G401 (cell line): Measurements from ENCODE around the gene HELLS. TPM values are rescaled to one million over a fixed set of nuclear protein-coding genes. Genes with fewer than 3 reads are reported as not detected.
A peak's percentile ranks its signal among the peaks of the same experiment; 100 is the strongest.
"Not testable (repeated sequence)": the region's sequence is repeated elsewhere in the genome, so short reads cannot be mapped to it uniquely, and the experiment has no call there.

Experiments used
- DNase-seq: peaks from one replicate; pipeline ENCODE4 v3.0.0-alpha.2; 2015; ENCODE audit warnings: low spot score
- in situ Hi-C: cut with HindIII; loops from 2 replicates; pipeline ENCODE4 v1.10.0; 2016; ENCODE audit warnings: low sequenced_read_pairs, mixed read lengths
- total RNA-seq: library from RNA; depleted of rRNA; stranded (reverse); fragments of >200 nt; shearing (Covaris generic); gene quantifications from 2 replicates; pipeline ENCODE4 v1.2.3, GENCODE V29; 2014; rRNA removed

The HELLS gene
- 51.8 and 83.2 TPM in 2 replicates for total RNA-seq

DNA sequence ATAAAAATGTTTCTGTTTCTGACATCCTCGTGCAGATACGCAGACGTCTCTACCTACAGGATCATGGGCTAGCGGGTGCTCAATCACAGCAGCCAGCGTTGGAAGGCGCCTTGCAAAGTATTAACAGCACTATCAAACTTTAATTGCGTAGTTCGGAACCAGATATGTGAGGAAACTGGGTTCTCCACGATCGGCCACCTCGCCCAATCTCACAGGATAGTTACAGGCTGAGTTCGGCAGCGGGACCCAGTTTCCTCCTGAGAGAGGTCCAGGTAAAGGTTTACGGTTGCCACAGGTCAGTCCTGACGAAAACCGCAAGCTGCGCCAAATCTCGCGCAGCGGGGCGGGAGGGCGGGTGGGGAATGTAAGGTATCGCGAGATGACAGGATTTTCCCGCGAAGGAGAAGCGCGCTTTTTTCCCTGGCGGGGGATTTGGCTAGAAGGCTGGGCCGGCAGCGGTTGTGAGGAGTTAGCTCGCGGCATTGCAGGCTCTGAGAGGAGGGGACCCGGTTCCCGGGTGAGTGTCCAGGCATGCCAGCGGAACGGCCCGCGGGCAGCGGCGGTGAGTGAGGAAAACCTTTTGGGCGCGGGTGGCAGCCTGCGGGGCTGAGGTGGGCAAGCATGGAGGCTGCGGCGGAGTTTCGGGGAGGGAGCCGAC, at the start of gene HELLS:
HELLS (plus strand) TSS at position 398 of the 658 bp plus-strand sequence; CDS start at position 532, 134 bp downstream.
- in situ Hi-C loops, result no loop called here
- peak; percentile 84 for DNase-seq

DNA sequence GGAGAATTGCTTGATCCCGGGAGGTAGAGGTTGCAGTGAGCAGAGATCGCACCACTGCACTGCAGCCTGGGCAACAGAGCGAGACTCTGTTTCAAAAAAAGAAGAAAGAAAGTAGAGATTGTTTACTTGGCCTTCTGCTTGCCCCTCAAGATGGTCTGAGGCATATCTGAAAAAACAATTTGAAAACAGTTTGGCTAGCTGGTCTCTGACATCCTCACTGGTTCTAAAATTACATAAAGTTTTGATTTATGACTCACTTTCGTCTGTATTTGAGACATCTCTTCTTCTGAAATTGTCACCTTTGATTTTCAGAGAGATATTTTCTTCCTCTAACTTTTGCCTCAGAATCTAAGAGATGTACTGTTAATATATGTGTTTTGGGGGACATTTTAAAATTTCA, 49.6 kb upstream of the HELLS start:
- in situ Hi-C loops, result no loop called here
- no peak for DNase-seq

DNA sequence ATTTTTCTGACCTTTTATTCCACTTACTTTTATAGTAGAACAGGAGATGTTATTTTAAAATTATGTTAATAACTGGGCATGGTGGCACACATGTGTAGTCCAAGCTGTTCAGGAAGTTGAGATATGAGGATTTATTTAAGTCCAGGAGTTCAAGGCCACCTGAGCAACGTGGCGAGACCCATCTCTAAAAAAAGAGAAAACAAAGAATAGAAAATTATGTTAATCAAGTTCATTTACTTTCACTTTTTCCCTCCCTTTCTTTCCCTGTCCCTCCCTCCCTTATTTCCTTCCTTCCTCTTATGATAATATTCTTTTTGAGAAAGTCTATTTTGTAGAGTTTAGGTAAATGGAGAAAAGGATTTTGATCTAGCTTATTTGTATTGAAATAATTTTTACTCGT, 48.9 kb upstream of the HELLS start:
- in situ Hi-C loops, result no loop called here
- DNase-seq, result no peak

DNA sequence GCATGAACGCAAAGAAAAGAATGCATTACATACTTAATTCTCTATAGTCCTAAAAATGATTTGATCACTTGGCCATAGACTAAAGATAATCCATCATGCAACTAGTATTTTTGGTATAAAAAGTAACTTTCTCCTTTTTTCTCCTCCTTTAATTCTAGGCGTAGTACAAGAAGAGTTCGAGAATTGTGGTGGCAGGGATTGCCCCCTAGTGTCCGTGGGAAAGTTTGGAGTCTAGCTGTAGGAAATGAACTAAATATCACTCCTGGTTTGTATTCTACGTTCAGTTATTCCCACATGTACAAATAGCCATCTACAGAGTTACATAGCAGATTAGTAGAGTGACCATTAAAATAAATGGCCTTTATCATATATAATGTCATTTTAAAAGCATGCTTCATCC, 45.5 kb upstream of the HELLS start:
- in situ Hi-C loops, result no loop called here
- peak; percentile 4 for DNase-seq

DNA sequence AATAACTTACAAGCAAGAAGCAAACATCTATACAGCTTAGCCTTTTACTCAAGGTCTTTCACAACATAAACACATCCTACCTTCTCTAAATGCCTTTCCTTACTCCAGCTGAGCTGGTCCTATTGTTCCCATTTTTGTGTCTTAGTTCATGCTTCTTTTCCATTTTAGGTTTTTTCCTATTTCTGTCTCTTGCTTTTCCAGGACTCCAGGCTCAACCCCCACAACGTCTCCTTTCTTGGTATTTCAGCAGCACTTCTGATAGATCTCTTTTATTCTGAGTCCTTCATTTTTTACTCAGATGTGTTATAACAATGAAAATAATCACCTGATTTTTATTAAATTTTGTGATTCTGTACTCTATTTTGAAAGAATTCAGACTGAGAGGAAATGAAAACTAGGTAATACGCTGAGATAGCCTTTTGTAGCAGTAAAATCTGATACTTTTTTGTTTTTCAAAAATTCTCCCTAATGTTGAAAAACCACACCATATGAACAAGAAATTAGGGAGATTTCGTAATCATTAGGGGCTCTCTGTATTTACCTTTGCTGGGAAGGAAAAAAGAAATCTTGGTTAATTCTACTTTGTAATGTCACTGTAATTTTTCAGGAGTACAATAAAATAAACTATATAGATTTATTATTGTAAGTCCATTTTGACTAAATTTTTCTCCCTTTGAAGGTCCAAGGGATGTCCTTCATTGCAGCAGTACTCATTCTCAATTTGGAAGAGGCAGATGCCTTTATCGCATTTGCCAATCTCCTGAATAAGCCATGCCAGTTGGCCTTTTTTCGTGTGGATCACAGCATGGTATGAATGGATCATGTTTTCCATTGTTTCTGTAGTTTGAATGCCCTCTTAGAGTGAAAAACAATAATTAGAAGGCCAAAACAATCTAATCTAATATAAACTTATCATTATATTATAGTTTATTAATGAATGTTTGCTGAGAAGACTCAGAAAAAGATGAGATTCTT, 24.0 kb upstream of the HELLS start:
- in situ Hi-C loops, result no loop called here
- DNase-seq, result peak; percentile 20

DNA sequence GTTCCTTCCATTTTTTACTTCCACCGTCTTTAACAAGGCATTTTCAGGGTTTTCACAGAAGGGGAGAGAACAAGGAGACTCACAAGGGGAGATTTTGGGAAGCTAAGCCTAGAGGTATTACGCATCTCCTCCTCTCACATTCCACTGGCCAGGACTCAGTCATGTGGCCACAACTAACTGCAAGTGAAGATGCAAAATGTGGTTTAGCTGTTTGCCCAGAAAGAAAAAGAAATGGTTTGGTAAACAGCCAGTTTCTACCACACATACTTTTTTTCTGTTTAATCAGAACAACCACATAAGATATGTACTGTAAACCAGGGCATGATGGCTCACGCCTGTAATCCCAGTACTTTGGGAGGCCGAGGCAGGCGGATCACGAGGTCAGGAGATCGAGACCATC, 21.4 kb upstream of the HELLS start:
- in situ Hi-C loops, result no loop called here
- no peak for DNase-seq

DNA sequence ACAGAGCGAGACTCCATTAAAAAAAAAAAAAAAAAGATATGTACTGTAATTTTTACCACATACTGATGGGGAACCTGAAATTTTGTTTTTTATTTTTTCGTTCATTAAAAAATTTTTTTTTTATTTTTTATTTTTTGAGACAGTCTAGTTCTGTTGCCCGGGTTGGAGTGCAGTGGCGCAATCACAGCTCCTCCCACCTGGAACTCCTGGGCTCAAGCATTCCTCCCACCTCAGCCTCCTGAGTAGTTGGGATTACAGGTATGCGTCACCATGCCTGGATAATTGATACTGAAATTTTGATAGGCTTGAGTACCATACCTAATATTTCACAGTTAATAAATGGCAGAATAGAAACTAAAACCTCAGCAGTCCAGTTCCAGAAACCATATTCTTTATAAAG, 20.9 kb upstream of the HELLS start:
- in situ Hi-C loops, result no loop called here
- no peak for DNase-seq

DNA sequence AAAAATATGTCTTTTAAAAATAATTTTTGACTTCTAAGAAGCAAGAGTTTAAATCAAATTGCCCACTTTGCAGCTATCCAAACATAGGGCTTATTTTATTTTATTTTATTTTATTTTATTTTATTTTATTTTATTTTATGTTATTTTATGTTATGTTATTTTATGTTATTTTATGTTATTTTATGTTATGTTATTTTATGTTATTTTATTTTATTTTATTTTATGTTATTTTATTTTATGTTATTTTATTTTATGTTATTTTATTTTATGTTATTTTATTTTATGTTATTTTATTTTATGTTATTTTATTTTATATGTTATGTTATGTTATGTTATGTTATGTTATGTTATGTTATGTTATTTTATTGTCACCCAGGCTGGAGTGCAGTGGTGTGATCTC, 14.0 kb upstream of the HELLS start:
- in situ Hi-C loops, DNase-seq: not testable (repeated sequence)

DNA sequence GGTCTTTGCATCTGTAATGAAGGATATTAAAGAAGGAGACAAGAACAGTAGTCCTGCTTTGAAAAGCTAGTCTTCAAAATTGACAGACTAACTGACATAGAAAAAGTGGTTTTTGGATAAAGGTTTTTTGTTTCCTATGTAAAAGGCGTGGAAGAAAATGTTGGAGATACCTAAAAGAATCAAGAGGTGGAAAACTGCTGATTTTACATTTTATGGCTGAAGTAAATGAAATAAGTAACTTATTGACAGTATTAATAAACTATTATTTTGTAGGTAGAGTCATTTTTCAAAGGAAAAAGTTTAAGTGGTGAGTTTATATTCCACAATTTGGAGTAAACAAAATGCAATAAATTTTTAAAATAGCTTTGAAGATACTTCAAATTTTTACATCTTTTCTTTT, 12.6 kb upstream of the HELLS start:
- DNase-seq, result no peak
- in situ Hi-C loops, result no loop called here

DNA sequence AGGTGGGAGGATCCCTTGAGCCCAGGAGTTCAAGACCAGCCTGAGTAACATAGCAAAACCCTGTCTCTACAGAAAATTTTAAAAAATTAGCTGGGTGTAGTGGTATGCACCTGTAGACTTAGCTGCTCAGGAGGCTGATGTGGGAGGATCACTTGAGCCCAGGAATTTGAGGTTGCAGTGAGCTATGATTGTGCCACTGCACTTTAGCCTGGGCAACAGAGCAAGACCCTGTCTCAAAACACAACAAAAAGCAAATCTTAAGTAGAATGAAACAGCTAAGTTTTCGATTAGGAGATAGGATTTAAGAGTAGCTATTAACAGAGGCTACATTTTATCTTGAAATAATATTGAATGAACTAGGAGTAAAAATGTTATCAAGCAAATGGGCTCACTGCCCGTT, 3.3 kb upstream of the HELLS start:
- in situ Hi-C loops, DNase-seq: not testable (repeated sequence)

DNA sequence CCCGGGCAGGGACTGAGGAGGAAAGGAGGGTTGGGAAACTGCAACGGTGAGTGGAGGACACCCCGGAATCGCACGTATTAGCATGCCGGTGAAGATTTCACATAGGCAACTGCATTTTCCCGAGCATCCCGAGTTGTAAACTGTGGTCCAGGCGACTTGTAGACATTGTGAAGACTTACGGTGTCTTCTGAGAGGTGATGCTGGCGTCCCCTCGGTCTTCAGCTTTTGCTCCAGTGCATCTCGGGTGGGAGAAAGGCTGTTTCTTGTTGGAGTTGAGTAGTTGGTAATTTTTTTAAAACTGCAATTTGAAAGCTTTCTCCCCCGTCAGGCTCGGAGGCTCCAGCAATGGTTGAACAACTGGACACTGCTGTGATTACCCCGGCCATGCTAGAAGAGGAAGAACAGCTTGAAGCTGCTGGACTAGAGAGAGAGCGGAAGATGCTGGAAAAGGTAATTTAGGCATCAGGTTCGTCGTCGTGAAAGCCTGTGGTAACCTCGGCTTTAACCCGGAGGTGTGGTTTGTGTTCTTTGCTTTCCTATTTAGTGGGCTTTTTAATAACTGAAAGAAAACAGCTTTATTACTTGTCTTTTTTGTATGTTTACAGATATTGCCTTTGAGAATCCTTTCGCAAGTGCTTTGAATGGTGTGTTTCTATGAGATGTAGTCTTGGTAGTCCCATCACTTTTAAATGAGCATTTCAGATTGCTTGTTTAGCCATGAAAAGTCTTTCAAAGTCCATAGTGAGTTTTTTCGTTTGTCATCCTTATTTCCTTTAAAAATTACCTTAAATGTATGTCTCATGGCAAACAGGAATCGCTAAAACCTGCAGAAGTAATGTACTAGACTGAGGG, 687 bp downstream of the HELLS start:
- in situ Hi-C loops, result no loop called here
- DNase-seq, result peak; percentile 56

DNA sequence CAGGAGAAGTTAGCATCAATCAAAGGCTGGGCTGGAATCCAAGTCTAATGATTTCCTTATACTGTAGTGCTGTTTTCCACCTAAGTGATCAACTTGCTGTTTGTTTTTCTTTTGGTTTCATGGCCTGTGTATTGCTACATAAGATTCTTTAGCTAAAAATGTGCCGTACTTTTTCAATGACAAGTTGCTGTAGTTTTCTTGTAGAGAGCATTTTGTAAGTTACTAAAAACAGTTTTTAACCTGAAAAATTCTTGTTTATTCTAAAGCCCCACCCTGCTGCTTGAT, 1.3 kb downstream of the HELLS start:
- in situ Hi-C loops, result no loop called here
- DNase-seq, result no peak

DNA sequence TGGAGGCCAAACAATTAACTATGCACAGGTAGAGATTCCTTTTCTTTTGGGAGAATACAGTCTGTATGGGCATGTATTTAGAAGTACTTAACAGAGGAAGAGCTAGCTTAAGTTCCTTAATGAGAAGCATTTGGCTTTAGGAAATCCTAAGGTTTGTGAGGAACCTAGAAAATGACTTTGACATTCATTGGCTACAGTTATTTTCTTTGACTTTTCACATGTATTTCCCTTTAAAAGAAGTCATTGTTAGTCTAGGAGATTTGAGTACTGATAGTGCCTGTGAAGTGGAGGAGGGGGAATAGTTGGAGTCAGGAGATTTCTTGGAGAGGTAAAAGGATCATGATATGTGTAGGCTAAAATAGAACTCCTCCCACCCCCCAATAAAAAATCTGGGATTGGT, 3.6 kb downstream of the HELLS start:
- DNase-seq, result no peak
- in situ Hi-C loops, result no loop called here

DNA sequence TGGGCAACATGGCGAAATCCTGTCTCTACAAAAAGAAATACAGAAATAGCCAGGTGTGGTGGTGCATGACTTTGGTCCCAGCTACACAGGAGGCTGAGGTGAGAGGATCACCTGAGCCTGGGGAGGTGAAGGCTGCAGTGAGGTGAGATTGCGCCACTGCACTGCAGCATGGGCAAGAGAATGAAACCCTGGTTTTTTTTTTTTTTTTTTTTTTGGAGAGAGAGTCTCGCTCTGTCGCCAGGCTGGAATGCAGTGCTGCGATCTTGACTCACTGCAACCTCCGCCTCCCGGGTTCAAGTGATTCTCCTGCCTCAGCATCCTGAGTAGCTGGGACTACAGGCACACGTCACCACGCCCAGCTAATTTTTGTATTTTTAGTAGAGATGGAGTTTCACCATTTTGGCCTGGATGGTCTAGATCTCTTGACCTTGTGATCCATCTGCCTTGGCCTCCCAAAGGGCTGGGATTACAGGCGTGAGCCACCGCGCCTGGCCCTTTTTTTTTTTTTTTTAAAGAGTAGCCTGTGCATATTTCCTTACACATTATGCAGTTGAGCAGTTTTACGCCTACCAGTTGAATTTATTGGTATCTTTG, 22.2 kb downstream of the HELLS start:
- in situ Hi-C loops, DNase-seq: not testable (repeated sequence)

DNA sequence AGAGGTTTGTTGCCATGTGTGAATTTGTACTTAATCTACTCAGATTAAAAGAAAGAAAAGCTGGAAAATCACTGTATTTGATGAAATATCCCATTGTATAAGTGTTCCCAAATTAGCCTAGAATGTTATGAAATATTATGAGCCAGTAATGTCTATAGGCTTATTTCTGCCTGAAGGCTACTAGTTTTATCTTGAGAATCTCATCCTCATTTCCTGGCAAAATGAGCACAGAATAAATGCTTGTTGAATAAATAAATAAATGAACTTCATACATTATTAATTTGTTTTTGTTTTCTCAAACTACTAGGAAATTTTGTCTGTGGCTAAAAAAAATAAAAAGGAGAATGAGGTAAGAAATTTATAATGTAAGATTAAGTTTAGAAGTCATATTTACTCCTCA, 25.5 kb downstream of the HELLS start:
- in situ Hi-C loops, result no loop called here

DNA sequence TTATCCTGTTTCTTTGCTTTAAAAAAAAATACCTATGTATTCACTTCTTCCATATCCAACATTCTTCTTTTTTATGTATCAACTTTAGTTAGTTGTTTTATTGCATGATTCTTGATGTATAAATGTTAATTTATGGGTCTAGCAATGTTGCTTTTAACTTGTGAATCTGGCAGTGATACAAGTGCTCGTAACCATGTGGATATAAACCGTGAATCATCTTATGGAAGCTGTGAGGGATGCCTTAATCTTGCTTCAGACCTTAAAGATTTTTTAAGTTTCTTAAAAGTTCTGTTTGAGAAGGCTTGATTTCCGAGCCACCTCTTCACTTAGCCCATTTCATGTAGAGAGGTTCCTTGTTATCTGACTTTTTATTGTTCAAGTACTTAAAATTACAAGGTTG, 25.9 kb downstream of the HELLS start:
- no peak for DNase-seq
- in situ Hi-C loops, result no loop called here

More for the DNA sequence above, 25.5 kb downstream of the HELLS start:
- DNase-seq, result no peak

DNA sequence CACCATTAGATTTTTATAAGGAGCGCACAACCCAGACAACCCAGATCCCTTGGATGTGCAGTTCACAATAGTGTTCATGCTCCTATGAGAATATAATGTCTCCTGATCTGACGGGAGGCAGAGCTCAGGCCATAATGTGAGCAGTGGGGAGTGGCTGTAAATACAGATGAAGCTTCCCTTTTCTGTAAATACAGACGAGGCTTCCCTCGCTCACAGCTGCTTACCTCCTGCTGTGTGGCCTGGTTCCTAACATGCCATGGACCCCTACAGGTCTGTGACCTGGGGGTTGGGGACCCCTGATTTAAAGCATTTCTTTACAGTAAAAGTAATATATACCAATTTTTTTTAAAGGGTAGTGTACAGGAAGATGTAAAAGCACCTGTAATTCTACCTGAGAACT, 33.2 kb downstream of the HELLS start:
- in situ Hi-C loops, result no loop called here
- DNase-seq, result no peak

DNA sequence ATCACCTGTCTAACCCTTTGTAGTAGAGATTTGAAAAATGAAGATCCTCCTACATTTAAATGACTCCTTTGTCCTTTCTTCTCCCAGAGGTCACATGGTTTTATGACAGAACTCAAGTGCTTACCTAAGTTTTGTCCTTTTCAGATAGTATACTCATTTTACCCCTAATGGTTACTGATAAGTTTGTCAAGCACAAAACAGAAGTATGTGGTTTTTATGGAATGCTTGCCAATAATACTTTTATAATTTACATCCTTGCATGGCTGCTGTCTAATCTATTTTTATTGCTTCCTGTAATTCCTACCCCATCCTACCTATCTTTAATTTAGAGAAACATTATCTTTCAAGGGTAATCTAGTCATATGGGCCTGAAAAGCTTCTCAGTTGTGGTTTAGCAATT, 37.5 kb downstream of the HELLS start:
- in situ Hi-C loops, result no loop called here
- no peak for DNase-seq

DNA sequence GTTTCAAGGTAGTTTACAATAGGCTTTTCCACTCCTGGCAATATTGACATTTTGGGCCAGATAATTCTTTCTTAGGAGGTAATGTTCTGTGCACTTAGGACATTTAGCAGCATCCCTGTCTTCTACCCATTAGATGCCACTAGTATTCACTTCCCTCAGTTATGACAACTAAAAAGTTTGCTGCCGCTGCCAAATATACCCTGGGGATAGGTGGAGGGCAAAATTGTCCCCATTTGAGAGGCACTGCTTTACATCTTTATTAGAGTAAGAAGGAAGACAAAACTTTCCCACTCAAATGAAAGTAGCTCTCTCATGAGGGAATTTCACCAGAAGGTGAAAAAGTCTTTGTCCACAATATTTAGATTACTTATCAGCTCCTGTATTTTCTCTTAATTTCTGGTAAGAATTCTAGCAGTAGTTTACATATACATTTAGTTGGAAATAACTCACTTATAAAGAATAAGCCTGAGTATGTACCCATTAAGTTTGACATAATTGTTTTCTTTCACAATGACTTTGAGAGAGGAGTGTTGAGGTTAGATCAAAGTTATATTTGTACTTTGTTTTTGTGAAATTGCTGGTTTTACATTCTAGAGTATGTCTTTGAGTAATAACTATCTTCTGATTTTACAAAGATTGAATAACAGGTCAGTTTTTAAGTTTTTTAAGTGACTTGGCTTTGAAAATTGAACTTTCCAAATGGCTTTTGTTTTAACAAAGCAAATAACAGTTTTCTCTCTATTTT, 46.0 kb downstream of the HELLS start:
- no peak for DNase-seq
- in situ Hi-C loops, result no loop called here
